GM23338 (cell line): ENCODE measurements around the gene SCFD2. TPM values are rescaled to one million over a fixed set of nuclear protein-coding genes. Genes with fewer than 3 reads are reported as not detected.
"Not testable (repeated sequence)": the region's sequence is repeated elsewhere in the genome, so short reads cannot be mapped to it uniquely, and the experiment has no call there.

ENCODE experiments used
- ATAC-seq: fragments of 200-7000 bp; cut with Tn5 transposase; 3 replicates; pipeline ENCODE4 v1.9.1; 2020
- DNase-seq: peaks from one replicate; pipeline ENCODE4 v3.0.0-alpha.2; 2015; ENCODE audit warnings: low spot score
- H2AFZ ChIP-seq: fragments of 200-600 bp; sonication (generic); 2 replicates; pipeline ENCODE4 v1.8.0; 2016; ENCODE audit warnings: antibody characterized with exemption, mild to moderate bottlenecking, moderate library complexity
- H3F3A ChIP-seq: fragments of 200-600 bp; sonication (generic); replicated peaks from 2 replicates; pipeline ENCODE4 v1.8.0; 2017; ENCODE audit warnings: antibody characterized with exemption, mixed run types, low read depth
- H3K27ac ChIP-seq: fragments of 200-600 bp; sonication (generic); 2 replicates; pipeline ENCODE4 v1.6.1; 2016; ENCODE audit warnings: low read depth
- H3K27me3 ChIP-seq: fragments of 200-600 bp; sonication (generic); 2 replicates; pipeline ENCODE4 v1.8.0; 2016; ENCODE audit warnings: mild to moderate bottlenecking, mixed run types, moderate library complexity; ENCODE audit not compliant: insufficient read depth
- H3K36me3 ChIP-seq: fragments of 200-600 bp; sonication (generic); 2 replicates; pipeline ENCODE4 v1.8.0; 2016; ENCODE audit warnings: mild to moderate bottlenecking; ENCODE audit not compliant: insufficient read depth
- H3K4me1 ChIP-seq: fragments of 200-600 bp; sonication (generic); 2 replicates; pipeline ENCODE4 v1.8.0; 2016; ENCODE audit warnings: mild to moderate bottlenecking, moderate library complexity; ENCODE audit not compliant: insufficient read depth
- H3K4me2 ChIP-seq: fragments of 200-600 bp; sonication (generic); 2 replicates; pipeline ENCODE4 v1.7.1; 2017; ENCODE audit warnings: mixed run types
- H3K4me3 ChIP-seq: fragments of 200-600 bp; sonication (generic); 2 replicates; pipeline ENCODE4 v1.6.1; 2016; ENCODE audit warnings: mixed run types
- H3K79me2 ChIP-seq: fragments of 200-600 bp; sonication (generic); replicated peaks from 2 replicates; pipeline ENCODE4 v1.8.0; 2017; ENCODE audit warnings: mild to moderate bottlenecking; ENCODE audit not compliant: insufficient read depth
- H3K9me2 ChIP-seq: fragments of 200-600 bp; sonication (generic); 2 replicates; pipeline ENCODE4 v1.8.0; 2017; ENCODE audit not compliant: insufficient read depth
- H4K20me1 ChIP-seq: fragments of 200-600 bp; sonication (generic); replicated peaks from 2 replicates; pipeline ENCODE4 v1.8.0; 2017; ENCODE audit warnings: mild to moderate bottlenecking; ENCODE audit not compliant: insufficient read depth
- H3K27ac Mint-ChIP-seq: 2 replicates; pipeline ENCODE4 v1.8.0; 2020; ENCODE audit warnings: inconsistent platforms, mild to moderate bottlenecking, moderate library complexity, mixed read lengths
- H3K27me3 Mint-ChIP-seq: 3 replicates; pipeline ENCODE4 v1.8.0; 2022; ENCODE audit warnings: low read depth, mild to moderate bottlenecking, moderate library complexity, mixed read lengths, inconsistent platforms; ENCODE audit not compliant: insufficient read depth, poor library complexity
- H3K36me3 Mint-ChIP-seq: 3 replicates; pipeline ENCODE4 v1.8.0; 2021; ENCODE audit warnings: low read depth, mild to moderate bottlenecking, inconsistent platforms, moderate library complexity, mixed read lengths
- H3K4me1 Mint-ChIP-seq: 3 replicates; pipeline ENCODE4 v1.8.0; 2020; ENCODE audit warnings: mild to moderate bottlenecking, inconsistent platforms, mixed read lengths
- H3K4me3 Mint-ChIP-seq: 3 replicates; pipeline ENCODE4 v1.8.0; 2021; ENCODE audit warnings: moderate library complexity, mild to moderate bottlenecking, inconsistent platforms, mixed read lengths
- H3K9me3 Mint-ChIP-seq: 3 replicates; pipeline ENCODE4 v1.8.0; 2020; ENCODE audit warnings: moderate library complexity, mild to moderate bottlenecking, inconsistent platforms, mixed read lengths
- EZH2 ChIP-seq: fragments of 200-600 bp; sonication (generic); IDR thresholded peaks from one replicate; pipeline ENCODE4 v1.8.0; 2017; ENCODE audit warnings: antibody characterized with exemption, mild to moderate bottlenecking, low read depth; ENCODE audit not compliant: unreplicated experiment
- EZH2phosphoT487 ChIP-seq: fragments of 200-600 bp; sonication (generic); IDR thresholded peaks from one replicate; pipeline ENCODE4 v1.8.1; 2018; ENCODE audit warnings: antibody characterized with exemption; ENCODE audit not compliant: unreplicated experiment
- NANOG ChIP-seq: IDR thresholded peaks from 2 replicates; pipeline ENCODE4 v1.6.1; 2016; ENCODE audit warnings: antibody characterized with exemption, borderline replicate concordance
- POLR2AphosphoS5 ChIP-seq: IDR thresholded peaks from 2 replicates; pipeline ENCODE4 v1.6.1; 2016; ENCODE audit warnings: antibody characterized with exemption, low read depth
- STAT1 ChIP-seq: IDR thresholded peaks from one replicate; pipeline ENCODE4 v1.6.1; 2016; ENCODE audit warnings: antibody characterized with exemption; ENCODE audit not compliant: unreplicated experiment
- ZNF114 ChIP-seq: fragments of 250-450 bp; sonication (Bioruptor Pico); IDR thresholded peaks from 2 replicates; pipeline ENCODE4 v1.5.0; 2020; ENCODE audit warnings: mild to moderate bottlenecking, moderate library complexity
- polyA plus RNA-seq: library from polyadenylated mRNA; unstranded; fragments of >200 nt; fragmentation: Nextera tagmentation; extraction: Ambion mirVana; gene quantifications from 2 replicates; pipeline ENCODE4 v1.2.1, GENCODE V29; 2016
- total RNA-seq: library from RNA; depleted of rRNA; stranded (reverse); fragments of >200 nt; shearing (Covaris generic); gene quantifications from 2 replicates; pipeline ENCODE4 v1.2.3, GENCODE V29; 2014
- TF ChIP-seq, protein P1 (sequence below): fragments of 250-450 bp; sonication (Bioruptor Pico); IDR thresholded peaks from 2 replicates; pipeline ENCODE4 v1.5.0; 2020; ENCODE audit warnings: mild to moderate bottlenecking, moderate library complexity
- TF ChIP-seq, protein P2 (sequence below), 2 experiments: fragments of 200-600 bp in 1 of 2; sonication (generic) in 1 of 2; conservative IDR thresholded peaks; 2 replicates each; pipeline versions ENCODE4 v1.5.1 to v1.6.1; 2016 to 2017; ENCODE audit warnings: antibody characterized with exemption in 2 of 2, low read depth in 2 of 2, mild to moderate bottlenecking in 2 of 2, moderate library complexity in 1 of 2
- TF ChIP-seq, protein P3 (sequence below): IDR thresholded peaks from 2 replicates; pipeline ENCODE4 v1.6.1; 2016; ENCODE audit warnings: antibody characterized with exemption

The SCFD2 gene
- total and polyA plus RNA-seq, 2 experiments from 2014 or later = 5.7 to 17.5 TPM

DNA sequence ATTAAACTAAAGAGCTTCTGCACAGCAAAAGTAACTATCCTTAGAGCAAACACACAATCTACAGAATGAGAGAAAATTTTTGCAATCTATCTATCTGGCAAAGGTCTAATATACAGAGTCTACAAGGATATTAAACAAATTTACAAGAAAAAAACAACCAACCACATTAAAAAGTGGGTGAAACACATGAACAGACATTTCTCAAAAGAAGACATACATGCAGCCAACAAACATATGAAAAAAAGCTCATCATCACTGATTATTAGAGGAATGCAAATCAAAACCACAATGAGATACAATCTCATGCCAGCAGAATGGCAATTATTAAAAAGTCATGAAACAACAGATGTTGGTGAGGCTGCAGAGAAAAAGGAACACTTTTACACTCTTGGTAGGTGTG, 73.7 kb downstream of the SCFD2 start:
- H3K27ac ChIP-seq, H3K79me2 ChIP-seq, H3K4me1 Mint-ChIP-seq, ATAC-seq, H2AFZ ChIP-seq, H3K4me2 ChIP-seq, H3K27ac Mint-ChIP-seq, H3K4me1 ChIP-seq, H3K9me2 ChIP-seq, DNase-seq, H3K27me3 Mint-ChIP-seq, H3K4me3 Mint-ChIP-seq, H3K27me3 ChIP-seq, H4K20me1 ChIP-seq, H3K36me3 ChIP-seq, H3F3A ChIP-seq, H3K4me3 ChIP-seq: not testable (repeated sequence)
- Mint-ChIP-seq H3K36me3 (peaks cover 31% of the 10 kb centered on the region), H3K9me3 (peaks cover 66% of the 10 kb centered on the region)

DNA sequence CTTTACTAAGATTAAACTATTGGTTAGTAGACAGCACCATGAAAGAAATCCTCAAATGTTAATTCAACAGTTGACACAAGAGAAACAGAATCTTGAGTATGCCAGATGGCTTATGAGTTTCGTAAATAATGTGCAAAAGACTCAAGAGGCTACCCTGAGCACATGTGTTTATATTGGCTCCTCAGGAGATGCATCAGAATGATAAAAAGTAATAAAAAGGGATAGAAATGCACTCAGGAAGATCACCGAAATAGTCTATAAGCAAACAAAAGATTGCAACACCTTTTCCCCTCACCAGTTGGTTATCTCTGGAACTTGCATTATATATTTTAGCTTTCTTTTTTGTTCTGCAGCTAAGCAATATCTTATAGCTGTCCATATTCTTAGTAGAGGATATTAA, 84.4 kb downstream of the SCFD2 start:
- no peak overlapping the region for H3K27ac Mint-ChIP-seq

More for the DNA sequence above, 84.4 kb downstream of the SCFD2 start:
- no peaks in the 10 kb centered on the region for H3F3A ChIP-seq
- no peak for ATAC-seq
- no peak overlapping the region for H3K4me3 ChIP-seq
- no peaks in the 10 kb centered on the region for H4K20me1 ChIP-seq
- no peaks in the 10 kb centered on the region for H3K4me1 ChIP-seq
- no peak for DNase-seq
- H3K4me2 ChIP-seq = no peak overlapping the region
- Mint-ChIP-seq H3K36me3 (no peaks in the 10 kb centered on the region), H3K9me3 (no peaks in the 10 kb centered on the region), H3K4me1 (peaks cover 4% of the 10 kb centered on the region; the same call in 2 of the 3 replicates), H3K27me3 (no peaks in the 10 kb centered on the region), H3K4me3 (no peak overlapping the region)
- no peaks in the 10 kb centered on the region for H3K9me2 ChIP-seq
- H3K27ac ChIP-seq = no peak overlapping the region
- no peaks in the 10 kb centered on the region for H3K79me2 ChIP-seq
- TF ChIP-seq, protein P1, sequence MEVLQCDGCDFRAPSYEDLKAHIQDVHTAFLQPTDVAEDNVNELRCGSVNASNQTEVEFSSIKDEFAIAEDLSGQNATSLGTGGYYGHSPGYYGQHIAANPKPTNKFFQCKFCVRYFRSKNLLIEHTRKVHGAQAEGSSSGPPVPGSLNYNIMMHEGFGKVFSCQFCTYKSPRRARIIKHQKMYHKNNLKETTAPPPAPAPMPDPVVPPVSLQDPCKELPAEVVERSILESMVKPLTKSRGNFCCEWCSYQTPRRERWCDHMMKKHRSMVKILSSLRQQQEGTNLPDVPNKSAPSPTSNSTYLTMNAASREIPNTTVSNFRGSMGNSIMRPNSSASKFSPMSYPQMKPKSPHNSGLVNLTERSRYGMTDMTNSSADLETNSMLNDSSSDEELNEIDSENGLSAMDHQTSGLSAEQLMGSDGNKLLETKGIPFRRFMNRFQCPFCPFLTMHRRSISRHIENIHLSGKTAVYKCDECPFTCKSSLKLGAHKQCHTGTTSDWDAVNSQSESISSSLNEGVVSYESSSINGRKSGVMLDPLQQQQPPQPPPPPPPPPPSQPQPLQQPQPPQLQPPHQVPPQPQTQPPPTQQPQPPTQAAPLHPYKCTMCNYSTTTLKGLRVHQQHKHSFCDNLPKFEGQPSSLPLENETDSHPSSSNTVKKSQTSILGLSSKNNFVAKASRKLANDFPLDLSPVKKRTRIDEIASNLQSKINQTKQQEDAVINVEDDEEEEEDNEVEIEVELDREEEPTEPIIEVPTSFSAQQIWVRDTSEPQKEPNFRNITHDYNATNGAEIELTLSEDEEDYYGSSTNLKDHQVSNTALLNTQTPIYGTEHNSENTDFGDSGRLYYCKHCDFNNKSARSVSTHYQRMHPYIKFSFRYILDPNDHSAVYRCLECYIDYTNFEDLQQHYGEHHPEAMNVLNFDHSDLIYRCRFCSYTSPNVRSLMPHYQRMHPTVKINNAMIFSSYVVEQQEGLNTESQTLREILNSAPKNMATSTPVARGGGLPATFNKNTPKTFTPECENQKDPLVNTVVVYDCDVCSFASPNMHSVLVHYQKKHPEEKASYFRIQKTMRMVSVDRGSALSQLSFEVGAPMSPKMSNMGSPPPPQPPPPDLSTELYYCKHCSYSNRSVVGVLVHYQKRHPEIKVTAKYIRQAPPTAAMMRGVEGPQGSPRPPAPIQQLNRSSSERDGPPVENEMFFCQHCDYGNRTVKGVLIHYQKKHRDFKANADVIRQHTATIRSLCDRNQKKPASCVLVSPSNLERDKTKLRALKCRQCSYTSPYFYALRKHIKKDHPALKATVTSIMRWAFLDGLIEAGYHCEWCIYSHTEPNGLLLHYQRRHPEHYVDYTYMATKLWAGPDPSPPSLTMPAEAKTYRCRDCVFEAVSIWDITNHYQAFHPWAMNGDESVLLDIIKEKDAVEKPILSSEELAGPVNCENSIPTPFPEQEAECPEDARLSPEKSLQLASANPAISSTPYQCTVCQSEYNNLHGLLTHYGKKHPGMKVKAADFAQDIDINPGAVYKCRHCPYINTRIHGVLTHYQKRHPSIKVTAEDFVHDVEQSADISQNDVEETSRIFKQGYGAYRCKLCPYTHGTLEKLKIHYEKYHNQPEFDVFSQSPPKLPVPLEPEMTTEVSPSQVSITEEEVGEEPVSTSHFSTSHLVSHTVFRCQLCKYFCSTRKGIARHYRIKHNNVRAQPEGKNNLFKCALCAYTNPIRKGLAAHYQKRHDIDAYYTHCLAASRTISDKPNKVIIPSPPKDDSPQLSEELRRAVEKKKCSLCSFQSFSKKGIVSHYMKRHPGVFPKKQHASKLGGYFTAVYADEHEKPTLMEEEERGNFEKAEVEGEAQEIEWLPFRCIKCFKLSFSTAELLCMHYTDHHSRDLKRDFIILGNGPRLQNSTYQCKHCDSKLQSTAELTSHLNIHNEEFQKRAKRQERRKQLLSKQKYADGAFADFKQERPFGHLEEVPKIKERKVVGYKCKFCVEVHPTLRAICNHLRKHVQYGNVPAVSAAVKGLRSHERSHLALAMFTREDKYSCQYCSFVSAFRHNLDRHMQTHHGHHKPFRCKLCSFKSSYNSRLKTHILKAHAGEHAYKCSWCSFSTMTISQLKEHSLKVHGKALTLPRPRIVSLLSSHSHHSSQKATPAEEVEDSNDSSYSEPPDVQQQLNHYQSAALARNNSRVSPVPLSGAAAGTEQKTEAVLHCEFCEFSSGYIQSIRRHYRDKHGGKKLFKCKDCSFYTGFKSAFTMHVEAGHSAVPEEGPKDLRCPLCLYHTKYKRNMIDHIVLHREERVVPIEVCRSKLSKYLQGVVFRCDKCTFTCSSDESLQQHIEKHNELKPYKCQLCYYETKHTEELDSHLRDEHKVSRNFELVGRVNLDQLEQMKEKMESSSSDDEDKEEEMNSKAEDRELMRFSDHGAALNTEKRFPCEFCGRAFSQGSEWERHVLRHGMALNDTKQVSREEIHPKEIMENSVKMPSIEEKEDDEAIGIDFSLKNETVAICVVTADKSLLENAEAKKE = no peak
- TF ChIP-seq ZNF114 (CRISPR knock-in tag) = no peak
- TF ChIP-seq STAT1 = no peak
- no peak for TF ChIP-seq NANOG
- TF ChIP-seq EZH2 = no peak
- no peak for TF ChIP-seq EZH2phosphoT487
- TF ChIP-seq POLR2AphosphoS5 = no peak
- TF ChIP-seq, protein P2, sequence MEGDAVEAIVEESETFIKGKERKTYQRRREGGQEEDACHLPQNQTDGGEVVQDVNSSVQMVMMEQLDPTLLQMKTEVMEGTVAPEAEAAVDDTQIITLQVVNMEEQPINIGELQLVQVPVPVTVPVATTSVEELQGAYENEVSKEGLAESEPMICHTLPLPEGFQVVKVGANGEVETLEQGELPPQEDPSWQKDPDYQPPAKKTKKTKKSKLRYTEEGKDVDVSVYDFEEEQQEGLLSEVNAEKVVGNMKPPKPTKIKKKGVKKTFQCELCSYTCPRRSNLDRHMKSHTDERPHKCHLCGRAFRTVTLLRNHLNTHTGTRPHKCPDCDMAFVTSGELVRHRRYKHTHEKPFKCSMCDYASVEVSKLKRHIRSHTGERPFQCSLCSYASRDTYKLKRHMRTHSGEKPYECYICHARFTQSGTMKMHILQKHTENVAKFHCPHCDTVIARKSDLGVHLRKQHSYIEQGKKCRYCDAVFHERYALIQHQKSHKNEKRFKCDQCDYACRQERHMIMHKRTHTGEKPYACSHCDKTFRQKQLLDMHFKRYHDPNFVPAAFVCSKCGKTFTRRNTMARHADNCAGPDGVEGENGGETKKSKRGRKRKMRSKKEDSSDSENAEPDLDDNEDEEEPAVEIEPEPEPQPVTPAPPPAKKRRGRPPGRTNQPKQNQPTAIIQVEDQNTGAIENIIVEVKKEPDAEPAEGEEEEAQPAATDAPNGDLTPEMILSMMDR (conservative IDR thresholded peaks at IDR 0.05; ENCODE audit: low read depth in 2 of 2) = no peak
- TF ChIP-seq, protein P3, sequence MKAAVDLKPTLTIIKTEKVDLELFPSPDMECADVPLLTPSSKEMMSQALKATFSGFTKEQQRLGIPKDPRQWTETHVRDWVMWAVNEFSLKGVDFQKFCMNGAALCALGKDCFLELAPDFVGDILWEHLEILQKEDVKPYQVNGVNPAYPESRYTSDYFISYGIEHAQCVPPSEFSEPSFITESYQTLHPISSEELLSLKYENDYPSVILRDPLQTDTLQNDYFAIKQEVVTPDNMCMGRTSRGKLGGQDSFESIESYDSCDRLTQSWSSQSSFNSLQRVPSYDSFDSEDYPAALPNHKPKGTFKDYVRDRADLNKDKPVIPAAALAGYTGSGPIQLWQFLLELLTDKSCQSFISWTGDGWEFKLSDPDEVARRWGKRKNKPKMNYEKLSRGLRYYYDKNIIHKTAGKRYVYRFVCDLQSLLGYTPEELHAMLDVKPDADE = no peak
- no peaks in the 10 kb centered on the region for H3K27me3 ChIP-seq
- H3K36me3 ChIP-seq = no peaks in the 10 kb centered on the region
- H2AFZ ChIP-seq = no peak overlapping the region
